ENCODE data around the gene PPIP5K1.

PPIP5K1 gene

GRCh38 chr15:43517354-43518196 is 72.4 kb downstream of the PPIP5K1 start, which contains the start of gene MAP1A:
TSS of gene MAP1A (plus strand) at chr15:43517608. CDS start at chr15:43521474, 3,866 bp downstream.
- no peak for DNase-seq (ENCODE audit: low read depth in 1 of 2, low spot score in 1 of 2)
- Histone ChIP-seq H3K4me3 (replicated peaks; ENCODE audit: insufficient read depth, low read length) (peak within 1 kb of the TSS; percentile 19), H3K27ac (replicated peaks) (no peak within 1 kb of the TSS), H3K27me3 (ENCODE audit: insufficient read depth, poor library complexity, severe bottlenecking) (peaks cover 3% of the 10 kb centered on the region)
- TF ChIP-seq GABPA (IDR thresholded peaks at IDR 0.05; ENCODE audit: low read depth) (no peak), SPI1 (IDR thresholded peaks at IDR 0.05; ENCODE audit: borderline replicate concordance, low read depth) (no peak), CTCF (IDR thresholded peaks at IDR 0.05; ENCODE audit: insufficient read depth, low read length) (no peak), POLR2AphosphoS5 (IDR thresholded peaks at IDR 0.05; ENCODE audit: low read depth) (no peak)
- TF ChIP-seq, protein P1, sequence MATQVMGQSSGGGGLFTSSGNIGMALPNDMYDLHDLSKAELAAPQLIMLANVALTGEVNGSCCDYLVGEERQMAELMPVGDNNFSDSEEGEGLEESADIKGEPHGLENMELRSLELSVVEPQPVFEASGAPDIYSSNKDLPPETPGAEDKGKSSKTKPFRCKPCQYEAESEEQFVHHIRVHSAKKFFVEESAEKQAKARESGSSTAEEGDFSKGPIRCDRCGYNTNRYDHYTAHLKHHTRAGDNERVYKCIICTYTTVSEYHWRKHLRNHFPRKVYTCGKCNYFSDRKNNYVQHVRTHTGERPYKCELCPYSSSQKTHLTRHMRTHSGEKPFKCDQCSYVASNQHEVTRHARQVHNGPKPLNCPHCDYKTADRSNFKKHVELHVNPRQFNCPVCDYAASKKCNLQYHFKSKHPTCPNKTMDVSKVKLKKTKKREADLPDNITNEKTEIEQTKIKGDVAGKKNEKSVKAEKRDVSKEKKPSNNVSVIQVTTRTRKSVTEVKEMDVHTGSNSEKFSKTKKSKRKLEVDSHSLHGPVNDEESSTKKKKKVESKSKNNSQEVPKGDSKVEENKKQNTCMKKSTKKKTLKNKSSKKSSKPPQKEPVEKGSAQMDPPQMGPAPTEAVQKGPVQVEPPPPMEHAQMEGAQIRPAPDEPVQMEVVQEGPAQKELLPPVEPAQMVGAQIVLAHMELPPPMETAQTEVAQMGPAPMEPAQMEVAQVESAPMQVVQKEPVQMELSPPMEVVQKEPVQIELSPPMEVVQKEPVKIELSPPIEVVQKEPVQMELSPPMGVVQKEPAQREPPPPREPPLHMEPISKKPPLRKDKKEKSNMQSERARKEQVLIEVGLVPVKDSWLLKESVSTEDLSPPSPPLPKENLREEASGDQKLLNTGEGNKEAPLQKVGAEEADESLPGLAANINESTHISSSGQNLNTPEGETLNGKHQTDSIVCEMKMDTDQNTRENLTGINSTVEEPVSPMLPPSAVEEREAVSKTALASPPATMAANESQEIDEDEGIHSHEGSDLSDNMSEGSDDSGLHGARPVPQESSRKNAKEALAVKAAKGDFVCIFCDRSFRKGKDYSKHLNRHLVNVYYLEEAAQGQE (IDR thresholded peaks at IDR 0.05; ENCODE audit: insufficient replicate concordance, low read depth): no peak

GRCh38 chr15:43516801-43517353 is 73.1 kb downstream of the PPIP5K1 start:
- TF ChIP-seq POLR2AphosphoS5 (IDR thresholded peaks at IDR 0.05; ENCODE audit: low read depth) (no peak), GABPA (IDR thresholded peaks at IDR 0.05; ENCODE audit: low read depth) (no peak), SPI1 (IDR thresholded peaks at IDR 0.05; ENCODE audit: borderline replicate concordance, low read depth) (no peak), CTCF (IDR thresholded peaks at IDR 0.05; ENCODE audit: insufficient read depth, low read length) (no peak)
- TF ChIP-seq, protein P1 (IDR thresholded peaks at IDR 0.05; ENCODE audit: insufficient replicate concordance, low read depth): no peak
- no peak for DNase-seq (ENCODE audit: low read depth in 1 of 2, low spot score in 1 of 2)
- Histone ChIP-seq H3K4me3 (replicated peaks; ENCODE audit: insufficient read depth, low read length) (no peak overlapping the region), H3K27ac (replicated peaks) (no peak overlapping the region), H3K27me3 (ENCODE audit: insufficient read depth, poor library complexity, severe bottlenecking) (peaks cover 3% of the 10 kb centered on the region)

- Histone ChIP-seq H3K4me3 (replicated peaks; ENCODE audit: insufficient read depth, low read length) (no peak overlapping the region), H3K27me3 (ENCODE audit: insufficient read depth, poor library complexity, severe bottlenecking) (peaks cover 3% of the 10 kb centered on the region), H3K27ac (replicated peaks) (no peak overlapping the region)
- no peak for TF ChIP-seq GABPA (IDR thresholded peaks at IDR 0.05; ENCODE audit: low read depth)
- TF ChIP-seq CTCF (IDR thresholded peaks at IDR 0.05; ENCODE audit: insufficient read depth, low read length): no peak
- TF ChIP-seq, protein P1 (IDR thresholded peaks at IDR 0.05; ENCODE audit: insufficient replicate concordance, low read depth): no peak
- TF ChIP-seq SPI1 (IDR thresholded peaks at IDR 0.05; ENCODE audit: borderline replicate concordance, low read depth): no peak
- no peak for TF ChIP-seq POLR2AphosphoS5 (IDR thresholded peaks at IDR 0.05; ENCODE audit: low read depth)
- no peak for DNase-seq (ENCODE audit: low read depth in 1 of 2, low spot score in 1 of 2)
These were observed 73.8 kb downstream of the PPIP5K1 start for GRCh38 chr15:43516185-43516584.

Measured in HL-60 (cell line).